OCI-LY3 (cell line): ENCODE results near the gene ICAM5.

Source experiments
- H2AFZ ChIP-seq: fragments of 200-600, 300-600 bp; shearing (Covaris generic); 2 replicates; pipeline ENCODE4 v1.6.0; 2014; ENCODE audit warnings: antibody characterized with exemption, low read depth, low read length
- H3K27ac ChIP-seq: fragments of 200-600, 300-600 bp; sonication (generic); 2 replicates; pipeline ENCODE4 v1.5.1; 2014; ENCODE audit warnings: mild to moderate bottlenecking, low read length, moderate library complexity, mixed read lengths
- H3K27me3 ChIP-seq: fragments of 200-600, 300-600 bp; sonication (generic); 2 replicates; pipeline ENCODE4 v1.6.1; 2014; ENCODE audit warnings: low read depth, low read length, mixed read lengths
- H3K36me3 ChIP-seq: fragments of 200-600, 300-600 bp; sonication (generic); replicated peaks from 2 replicates; pipeline ENCODE3; 2014; ENCODE audit warnings: low read depth, low read length, mixed read lengths
- H3K4me1 ChIP-seq: fragments of 300-600, 200-600 bp; sonication (generic); 2 replicates; pipeline ENCODE4 v1.6.1; 2014; ENCODE audit warnings: low read length, mixed read lengths
- H3K4me2 ChIP-seq: fragments of 200-600, 300-600 bp; sonication (generic); 2 replicates; pipeline ENCODE4 v1.6.1; 2014; ENCODE audit warnings: low read length, mixed read lengths
- H3K4me3 ChIP-seq: fragments of 300-600, 200-600 bp; sonication (generic); 2 replicates; pipeline ENCODE4 v1.5.1; 2014; ENCODE audit warnings: antibody characterized with exemption, mild to moderate bottlenecking, low read length, moderate library complexity
- H3K79me2 ChIP-seq: fragments of 300-600, 200-600 bp; shearing (Covaris generic); 2 replicates; pipeline ENCODE4 v1.6.1; 2014; ENCODE audit warnings: mild to moderate bottlenecking, low read length, mixed read lengths
- H3K9ac ChIP-seq: fragments of 300-600, 200-600 bp; shearing (Covaris generic); 2 replicates; pipeline ENCODE4 v1.6.0; 2014; ENCODE audit warnings: mild to moderate bottlenecking, low read length, moderate library complexity
- H3K9me3 ChIP-seq: fragments of 200-600, 300-600 bp; shearing (Covaris generic); 2 replicates; pipeline ENCODE4 v1.6.1; 2014; ENCODE audit warnings: low read length, mixed read lengths; ENCODE audit not compliant: insufficient read depth
- H4K20me1 ChIP-seq: fragments of 200-600, 300-600 bp; sonication (generic); 2 replicates; pipeline ENCODE4 v1.6.1; 2016; ENCODE audit warnings: low read length, mixed read lengths; ENCODE audit not compliant: insufficient read depth
- CTCF ChIP-seq: fragments of 200-600, 300-600 bp; sonication (generic); IDR thresholded peaks from 2 replicates; pipeline ENCODE4 v1.5.1; 2014; ENCODE audit warnings: antibody characterized with exemption, low read length, low read depth
- EZH2phosphoT487 ChIP-seq: fragments of 200-600 bp; shearing (Covaris generic); IDR thresholded peaks from 2 replicates; pipeline ENCODE4 v1.6.1; 2018; ENCODE audit warnings: antibody characterized with exemption, mixed run types, low read depth

ICAM5 gene

GRCh38 chr19:10271543-10272086, 18.1 kb upstream of the ICAM5 start:
- Histone ChIP-seq H3K9me3 (no peaks in the 10 kb centered on the region), H3K27ac (peak overlapping the region; percentile 93), H3K4me2 (peak overlapping the region; percentile 98), H3K4me1 (peaks cover 37% of the 10 kb centered on the region), H2AFZ (no peak overlapping the region), H3K27me3 (no peaks in the 10 kb centered on the region), H3K4me3 (peak overlapping the region; percentile 82), H3K79me2 (peaks cover 71% of the 10 kb centered on the region), H3K36me3 (peaks cover 32% of the 10 kb centered on the region), H4K20me1 (peaks cover 35% of the 10 kb centered on the region), H3K9ac (peak overlapping the region; percentile 95)
- TF ChIP-seq CTCF, result no peak
- no peak for TF ChIP-seq EZH2phosphoT487

GRCh38 chr19:10274589-10274988, 15.2 kb upstream of the ICAM5 start:
- Histone ChIP-seq H3K27me3 (no peaks in the 10 kb centered on the region), H3K4me3 (peak overlapping the region; percentile 23; the same call in 1 of the 2 replicates), H3K27ac (peak overlapping the region; percentile 40), H2AFZ (no peak overlapping the region), H3K9ac (no peak overlapping the region), H3K4me1 (peaks cover 58% of the 10 kb centered on the region), H4K20me1 (peaks cover 63% of the 10 kb centered on the region), H3K9me3 (no peaks in the 10 kb centered on the region), H3K4me2 (peak overlapping the region; percentile 32; the same call in 1 of the 2 replicates), H3K36me3 (peaks cover 57% of the 10 kb centered on the region), H3K79me2 (peaks cover 99% of the 10 kb centered on the region)
- TF ChIP-seq EZH2phosphoT487, result no peak
- no peak for TF ChIP-seq CTCF

GRCh38 chr19:10277795-10278589, 11.8 kb upstream of the ICAM5 start:
- Histone ChIP-seq H3K9me3 (no peaks in the 10 kb centered on the region), H3K27ac (peak overlapping the region; percentile 27), H4K20me1 (peaks cover 86% of the 10 kb centered on the region), H2AFZ (no peak overlapping the region), H3K4me2 (0 out of 2 replicates have a peak overlapping the region, but pooled peaks have one; percentile 0), H3K4me3 (no peak overlapping the region), H3K4me1 (peaks cover 49% of the 10 kb centered on the region), H3K27me3 (no peaks in the 10 kb centered on the region), H3K9ac (no peak overlapping the region), H3K79me2 (peaks cover 94% of the 10 kb centered on the region), H3K36me3 (peaks cover 64% of the 10 kb centered on the region)
- TF ChIP-seq EZH2phosphoT487 (no peak), CTCF (no peak)

DNA sequence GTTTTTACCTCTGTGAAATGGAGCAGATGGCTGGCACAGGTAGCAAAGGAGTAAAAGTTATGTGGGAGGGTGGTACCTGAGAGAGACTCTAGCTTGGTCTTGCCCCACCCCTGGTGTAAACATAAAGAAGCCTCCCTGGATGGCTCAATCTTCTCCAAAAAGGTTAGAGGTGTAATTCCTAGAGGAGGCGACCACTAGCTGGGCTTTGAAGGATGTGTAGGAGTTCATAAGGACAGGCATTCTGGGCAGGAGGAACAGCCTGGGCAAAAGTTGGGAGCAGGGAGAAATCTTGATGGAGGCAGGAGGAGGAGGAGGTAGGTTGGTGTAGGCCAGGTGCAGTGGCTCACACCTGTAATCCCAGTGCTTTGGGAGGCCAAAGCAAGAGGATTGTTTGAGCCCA, 10.8 kb upstream of the ICAM5 start:
- Histone ChIP-seq H3K36me3 (peaks cover 72% of the 10 kb centered on the region), H2AFZ (no peak overlapping the region), H4K20me1 (peaks cover 89% of the 10 kb centered on the region), H3K4me3 (no peak overlapping the region), H3K4me2 (no peak overlapping the region), H3K27ac (peak overlapping the region; percentile 27), H3K9ac (no peak overlapping the region), H3K4me1 (peaks cover 41% of the 10 kb centered on the region), H3K27me3 (no peaks in the 10 kb centered on the region), H3K9me3 (no peaks in the 10 kb centered on the region), H3K79me2 (peaks cover 94% of the 10 kb centered on the region)
- TF ChIP-seq CTCF (no peak), EZH2phosphoT487 (no peak)
